ENCODE results near the gene TTC12. TPM values are rescaled to one million over a fixed set of nuclear protein-coding genes. Genes with fewer than 3 reads are reported as not detected.

TTC12 gene
- total RNA-seq, 1 experiment from 2014 or later = 24.3 TPM

DNA sequence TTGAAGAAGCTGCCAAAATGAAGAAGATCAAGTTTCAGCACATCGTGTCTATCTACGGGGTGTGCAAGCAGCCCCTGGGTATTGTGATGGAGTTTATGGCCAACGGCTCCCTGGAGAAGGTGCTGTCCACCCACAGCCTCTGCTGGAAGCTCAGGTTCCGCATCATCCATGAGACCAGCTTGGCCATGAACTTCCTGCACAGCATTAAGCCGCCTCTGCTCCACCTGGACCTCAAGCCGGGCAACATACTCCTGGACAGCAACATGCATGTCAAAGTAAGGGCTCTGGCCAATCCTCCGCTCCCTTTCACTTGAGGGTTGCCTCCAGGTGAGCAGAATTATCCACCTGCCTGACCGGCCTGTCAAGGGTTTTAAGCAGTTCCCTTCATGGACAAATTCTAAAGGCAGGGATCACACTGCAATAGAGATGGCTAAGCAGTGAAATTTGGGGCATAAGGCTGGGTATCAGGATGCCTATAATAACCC, 79.2 kb downstream of the TTC12 start:
- ChIA-PET CTCF (no interaction called here), POLR2A (no interaction called here)
- Histone ChIP-seq H3K36me3 (ENCODE audit: control insufficient read depth, insufficient read depth, low read length) (no peaks in the 10 kb centered on the region), H3K9me3 (ENCODE audit: control insufficient read depth, insufficient read depth, low read depth, low read length) (no peaks in the 10 kb centered on the region), H3K4me3 (ENCODE audit: low read depth in 2 of 2, low read length in 2 of 2) (no peak overlapping the region), H3K27me3 (ENCODE audit: control insufficient read depth, insufficient read depth, low read length) (peaks cover 6% of the 10 kb centered on the region; the same call in 1 of the 2 replicates), H3K4me1 (ENCODE audit: control insufficient read depth, insufficient read depth, low read length) (no peaks in the 10 kb centered on the region), H3K27ac (ENCODE audit: low read length) (no peak overlapping the region)
- no peak for DNase-seq (ENCODE audit: low read depth, low spot score)
- intact Hi-C loops (cut with micrococcal nuclease; ENCODE audit: unreplicated experiment) = no loop called here
- BruUV-seq (replicated peaks) = no TSS peak
- no peak for ATAC-seq
- in situ Hi-C loops (cut with HindIII; ENCODE audit: low pct_unique_long_range_greater_than_20kb, low sequenced_read_pairs) = no loop called here
- no peak for TF ChIP-seq TCF7L2 (IDR thresholded peaks at IDR 0.05; ENCODE audit: low read depth, low read length)
- TF ChIP-seq POLR2AphosphoS5 (IDR thresholded peaks at IDR 0.05; ENCODE audit: low read depth, low read length) = no peak
- TF ChIP-seq, protein P1, sequence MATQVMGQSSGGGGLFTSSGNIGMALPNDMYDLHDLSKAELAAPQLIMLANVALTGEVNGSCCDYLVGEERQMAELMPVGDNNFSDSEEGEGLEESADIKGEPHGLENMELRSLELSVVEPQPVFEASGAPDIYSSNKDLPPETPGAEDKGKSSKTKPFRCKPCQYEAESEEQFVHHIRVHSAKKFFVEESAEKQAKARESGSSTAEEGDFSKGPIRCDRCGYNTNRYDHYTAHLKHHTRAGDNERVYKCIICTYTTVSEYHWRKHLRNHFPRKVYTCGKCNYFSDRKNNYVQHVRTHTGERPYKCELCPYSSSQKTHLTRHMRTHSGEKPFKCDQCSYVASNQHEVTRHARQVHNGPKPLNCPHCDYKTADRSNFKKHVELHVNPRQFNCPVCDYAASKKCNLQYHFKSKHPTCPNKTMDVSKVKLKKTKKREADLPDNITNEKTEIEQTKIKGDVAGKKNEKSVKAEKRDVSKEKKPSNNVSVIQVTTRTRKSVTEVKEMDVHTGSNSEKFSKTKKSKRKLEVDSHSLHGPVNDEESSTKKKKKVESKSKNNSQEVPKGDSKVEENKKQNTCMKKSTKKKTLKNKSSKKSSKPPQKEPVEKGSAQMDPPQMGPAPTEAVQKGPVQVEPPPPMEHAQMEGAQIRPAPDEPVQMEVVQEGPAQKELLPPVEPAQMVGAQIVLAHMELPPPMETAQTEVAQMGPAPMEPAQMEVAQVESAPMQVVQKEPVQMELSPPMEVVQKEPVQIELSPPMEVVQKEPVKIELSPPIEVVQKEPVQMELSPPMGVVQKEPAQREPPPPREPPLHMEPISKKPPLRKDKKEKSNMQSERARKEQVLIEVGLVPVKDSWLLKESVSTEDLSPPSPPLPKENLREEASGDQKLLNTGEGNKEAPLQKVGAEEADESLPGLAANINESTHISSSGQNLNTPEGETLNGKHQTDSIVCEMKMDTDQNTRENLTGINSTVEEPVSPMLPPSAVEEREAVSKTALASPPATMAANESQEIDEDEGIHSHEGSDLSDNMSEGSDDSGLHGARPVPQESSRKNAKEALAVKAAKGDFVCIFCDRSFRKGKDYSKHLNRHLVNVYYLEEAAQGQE (IDR thresholded peaks at IDR 0.05; ENCODE audit: insufficient read depth in 1 of 2, low read depth in 2 of 2, low read length in 1 of 2) = no peak
- TF ChIP-seq, protein P2, sequence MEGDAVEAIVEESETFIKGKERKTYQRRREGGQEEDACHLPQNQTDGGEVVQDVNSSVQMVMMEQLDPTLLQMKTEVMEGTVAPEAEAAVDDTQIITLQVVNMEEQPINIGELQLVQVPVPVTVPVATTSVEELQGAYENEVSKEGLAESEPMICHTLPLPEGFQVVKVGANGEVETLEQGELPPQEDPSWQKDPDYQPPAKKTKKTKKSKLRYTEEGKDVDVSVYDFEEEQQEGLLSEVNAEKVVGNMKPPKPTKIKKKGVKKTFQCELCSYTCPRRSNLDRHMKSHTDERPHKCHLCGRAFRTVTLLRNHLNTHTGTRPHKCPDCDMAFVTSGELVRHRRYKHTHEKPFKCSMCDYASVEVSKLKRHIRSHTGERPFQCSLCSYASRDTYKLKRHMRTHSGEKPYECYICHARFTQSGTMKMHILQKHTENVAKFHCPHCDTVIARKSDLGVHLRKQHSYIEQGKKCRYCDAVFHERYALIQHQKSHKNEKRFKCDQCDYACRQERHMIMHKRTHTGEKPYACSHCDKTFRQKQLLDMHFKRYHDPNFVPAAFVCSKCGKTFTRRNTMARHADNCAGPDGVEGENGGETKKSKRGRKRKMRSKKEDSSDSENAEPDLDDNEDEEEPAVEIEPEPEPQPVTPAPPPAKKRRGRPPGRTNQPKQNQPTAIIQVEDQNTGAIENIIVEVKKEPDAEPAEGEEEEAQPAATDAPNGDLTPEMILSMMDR (IDR thresholded peaks at IDR 0.05) = no peak
- TF ChIP-seq SIN3A (IDR thresholded peaks at IDR 0.05; ENCODE audit: borderline replicate concordance, insufficient read depth, low read depth, low read length) = no peak

DNA sequence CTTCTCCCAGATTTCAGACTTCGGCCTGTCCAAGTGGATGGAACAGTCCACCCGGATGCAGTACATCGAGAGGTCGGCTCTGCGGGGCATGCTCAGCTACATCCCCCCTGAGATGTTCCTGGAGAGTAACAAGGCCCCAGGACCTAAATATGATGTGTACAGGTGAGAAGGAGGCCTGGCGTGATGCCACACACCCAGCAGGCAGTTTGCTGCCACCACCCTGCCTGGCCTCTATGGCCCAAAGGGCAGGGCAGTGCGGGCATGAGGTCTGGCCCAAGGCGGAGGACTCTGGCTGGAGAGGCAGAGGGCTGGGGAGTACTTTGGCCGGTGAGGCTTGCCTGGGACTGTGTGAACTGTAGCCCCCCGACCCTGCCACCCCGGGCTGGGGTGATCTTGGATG, 80.5 kb downstream of the TTC12 start:
- in situ Hi-C loops (cut with HindIII; ENCODE audit: low pct_unique_long_range_greater_than_20kb, low sequenced_read_pairs) = no loop called here
- BruUV-seq (replicated peaks) = no TSS peak
- POLR2A ChIA-PET = interaction anchor here (0.6 kb wide), 1 partner anchor 336 kb away, joined by 3 read pairs; no protein-coding TSS in a partner anchor

More for the DNA sequence above, 80.5 kb downstream of the TTC12 start:
- TF ChIP-seq SIN3A (IDR thresholded peaks at IDR 0.05; ENCODE audit: borderline replicate concordance, insufficient read depth, low read depth, low read length) (no peak), TCF7L2 (IDR thresholded peaks at IDR 0.05; ENCODE audit: low read depth, low read length) (no peak), POLR2AphosphoS5 (IDR thresholded peaks at IDR 0.05; ENCODE audit: low read depth, low read length) (no peak)
- TF ChIP-seq, protein P1 (IDR thresholded peaks at IDR 0.05; ENCODE audit: insufficient read depth in 1 of 2, low read depth in 2 of 2, low read length in 1 of 2) = no peak
- TF ChIP-seq, protein P2 (IDR thresholded peaks at IDR 0.05) = no peak
- Histone ChIP-seq H3K36me3 (ENCODE audit: control insufficient read depth, insufficient read depth, low read length) (no peaks in the 10 kb centered on the region), H3K4me1 (ENCODE audit: control insufficient read depth, insufficient read depth, low read length) (no peaks in the 10 kb centered on the region), H3K9me3 (ENCODE audit: control insufficient read depth, insufficient read depth, low read depth, low read length) (no peaks in the 10 kb centered on the region), H3K27ac (ENCODE audit: low read length) (no peak overlapping the region), H3K4me3 (ENCODE audit: low read depth in 2 of 2, low read length in 2 of 2) (no peak overlapping the region), H3K27me3 (ENCODE audit: control insufficient read depth, insufficient read depth, low read length) (peaks cover under 1% of the 10 kb centered on the region; the same call in 1 of the 2 replicates)
- DNase-seq (ENCODE audit: low read depth, low spot score) (no peak), ATAC-seq (no peak)
- CTCF ChIA-PET = no interaction called here
- intact Hi-C loops (cut with micrococcal nuclease; ENCODE audit: unreplicated experiment) = no loop called here
